ENCODE data around the gene DDX41.

DDX41 gene

DNA sequence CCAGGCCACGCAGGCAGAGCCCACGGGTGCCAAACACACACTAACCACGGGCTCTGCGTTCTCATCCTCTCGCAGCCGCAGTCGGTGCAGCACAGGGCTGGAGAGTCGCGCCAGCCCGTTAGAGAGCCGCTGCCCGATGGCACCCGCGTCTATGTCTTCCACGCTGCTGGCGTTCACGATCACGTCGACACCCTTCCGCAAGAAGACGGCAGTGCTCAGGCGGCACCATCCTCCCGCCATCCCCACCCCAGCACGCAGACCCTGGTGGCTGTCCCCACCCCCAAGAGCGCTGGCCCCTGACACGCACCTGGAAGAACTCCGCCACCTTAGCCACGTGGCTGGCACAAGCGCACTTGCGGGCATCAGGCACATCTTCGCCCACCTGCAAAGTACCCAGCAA is 49.3 kb downstream of the DDX41 start:
- no peak for DNase-seq

DNA sequence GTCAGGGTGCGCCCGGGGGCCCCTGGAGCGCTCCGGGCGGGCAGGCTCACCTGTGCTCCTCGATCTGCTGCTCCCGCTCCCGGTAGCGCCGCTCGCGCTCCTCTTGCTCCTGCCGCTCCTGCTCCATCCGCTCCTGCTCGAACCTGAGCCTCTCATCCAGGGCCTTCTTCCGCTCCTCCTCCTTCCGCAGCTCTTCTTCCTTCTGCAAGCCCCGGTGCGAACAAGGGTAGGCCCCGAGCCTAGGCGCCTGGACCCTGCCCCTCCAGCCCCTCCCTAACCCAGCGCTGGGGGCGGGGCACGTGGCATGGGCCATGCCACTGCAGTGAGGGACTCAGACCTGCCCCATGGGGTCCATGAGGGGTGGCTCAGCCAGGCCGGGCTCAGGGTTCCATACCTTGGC is 49.9 kb downstream of the DDX41 start:
- DNase-seq = no peak

DNA sequence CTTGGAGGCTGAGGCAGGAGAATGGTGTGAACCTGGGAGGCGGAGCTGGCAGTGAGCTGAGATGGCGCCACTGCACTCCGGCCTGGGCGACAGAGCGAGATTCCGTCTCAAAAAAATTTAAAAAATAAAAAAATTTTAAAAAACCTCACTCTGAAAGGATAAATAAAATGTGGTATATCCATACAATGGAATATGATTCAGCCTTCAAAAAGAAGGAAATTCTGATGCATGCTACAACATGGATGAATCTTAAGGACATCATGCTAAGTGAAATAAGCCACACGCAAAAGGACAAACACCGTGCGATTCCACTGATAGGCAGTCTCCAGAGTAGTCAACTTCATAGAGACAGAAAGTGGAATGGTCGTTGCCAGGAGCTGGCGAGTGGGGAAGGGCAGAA is 51.7 kb downstream of the DDX41 start:
- DNase-seq = no peak

DNA sequence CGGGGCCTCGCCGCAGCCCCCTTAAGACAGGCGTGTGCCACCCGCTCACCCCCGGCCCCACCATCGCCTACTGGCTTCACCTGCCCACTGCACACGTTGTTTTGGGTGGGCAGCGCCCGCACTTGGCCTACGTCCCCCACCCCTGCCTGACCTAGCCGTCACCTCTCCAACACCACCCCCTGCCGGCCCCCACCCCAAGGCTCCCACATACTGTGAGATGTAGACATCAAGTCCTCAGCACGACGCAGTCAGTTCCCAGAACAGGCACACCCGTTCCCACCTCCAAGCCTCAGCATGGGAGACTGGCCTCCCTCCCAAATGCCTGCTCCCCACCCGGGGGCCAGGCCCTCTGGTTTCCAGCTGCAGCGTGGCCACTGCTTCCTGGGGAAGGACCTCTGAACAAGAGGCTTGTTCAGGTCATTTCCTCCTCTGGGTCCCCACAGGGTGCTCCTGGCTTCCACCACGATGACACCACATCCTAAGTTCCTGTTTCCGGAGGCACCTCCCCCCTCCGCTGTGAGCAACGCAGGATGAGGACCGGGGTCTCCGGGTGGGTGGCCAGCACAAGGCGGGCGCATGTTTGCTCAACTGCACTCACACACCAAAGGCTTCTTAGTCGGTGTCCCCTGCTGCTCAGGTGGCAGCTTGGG is 54.6 kb downstream of the DDX41 start:
- DNase-seq = peak in 1 of 2 donors; percentile 42

Data from CD4-positive, alpha-beta T cell treated with Interferon alpha-2 for 1 hour (primary cell).